Dedifferentiated amniotic fluid mesenchymal stem cell (primary cell): Measurements from ENCODE around the gene SCGB3A2.
A peak's percentile ranks its signal among the peaks of the same experiment; 100 is the strongest.

Experiments used
- DNase-seq: peaks from one replicate; pipeline ENCODE4 v3.0.0-alpha.2; 2016; ENCODE audit errors: extremely low spot score

SCGB3A2 gene, protein sequence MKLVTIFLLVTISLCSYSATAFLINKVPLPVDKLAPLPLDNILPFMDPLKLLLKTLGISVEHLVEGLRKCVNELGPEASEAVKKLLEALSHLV

DNA sequence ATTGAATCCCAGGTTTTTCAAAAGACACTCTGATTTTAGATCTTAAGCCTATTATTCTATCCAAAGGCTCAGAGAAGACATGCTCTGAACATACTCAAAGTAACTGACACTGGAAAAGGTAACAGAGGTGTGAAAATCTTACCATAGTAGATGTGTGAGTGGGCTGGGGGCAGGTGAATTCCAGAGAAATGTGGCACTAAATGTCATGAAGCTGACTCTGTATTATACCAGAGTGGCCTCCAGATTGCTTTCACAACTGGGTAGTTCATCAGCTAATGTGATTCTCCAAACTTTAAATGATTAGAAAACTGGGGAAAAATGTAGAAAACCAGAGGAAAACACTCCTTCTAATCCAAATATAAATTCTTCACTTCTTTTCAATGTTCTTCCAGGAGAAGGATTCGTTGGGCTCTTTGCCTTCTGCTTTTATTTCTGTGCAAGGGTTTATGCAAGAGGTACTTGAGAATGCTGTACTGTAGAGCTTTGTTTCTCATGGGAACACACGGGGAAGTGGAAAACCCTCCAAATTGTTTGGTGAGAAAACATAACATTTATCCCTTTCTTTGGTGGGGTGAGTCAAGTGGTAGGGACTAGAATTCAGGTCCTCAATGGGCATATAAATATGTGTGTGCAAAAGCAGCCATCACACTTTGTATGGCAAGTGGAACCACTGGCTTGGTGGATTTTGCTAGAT lies at the start of gene SCGB3A2:
Gene SCGB3A2 (plus strand): TSS at position 646 of the 694 bp plus-strand sequence. CDS start 93 bp downstream, outside the sequence.
- no peak for DNase-seq

DNA sequence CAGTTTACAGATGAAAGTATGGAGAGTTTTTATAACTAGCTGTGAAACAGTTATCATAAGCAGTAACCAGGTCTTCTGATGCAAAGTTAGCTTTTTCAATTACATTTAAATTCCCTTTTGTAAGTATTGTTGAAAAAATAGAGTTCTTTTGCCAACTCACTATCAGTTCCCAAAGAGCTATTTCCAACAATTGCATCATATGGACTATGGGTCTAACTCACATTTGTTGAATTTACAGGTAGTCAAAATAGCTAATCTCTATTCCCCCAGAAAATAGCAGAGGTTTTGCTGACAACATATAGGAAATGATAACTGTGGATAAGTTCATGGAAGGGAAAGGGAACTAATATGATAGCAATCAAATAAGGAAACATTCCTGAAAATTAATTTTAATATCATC lies 48.5 kb upstream of the SCGB3A2 start:
- DNase-seq: no peak

- no peak for DNase-seq
These were observed 47.0 kb upstream of the SCGB3A2 start, which contains the start of gene SPINK1 for GRCh38 chr5:147831465-147831864. Gene SPINK1 (minus strand): TSS chr5:147831671. CDS start chr5:147831577, 94 bp downstream.

GRCh38 chr5:147832541-147832940 lies 46.0 kb upstream of the SCGB3A2 start:
- no peak for DNase-seq

GRCh38 chr5:147835386-147835798 lies 43.1 kb upstream of the SCGB3A2 start:
- no peak for DNase-seq

GRCh38 chr5:147836439-147836838 lies 42.1 kb upstream of the SCGB3A2 start:
- DNase-seq: no peak

DNA sequence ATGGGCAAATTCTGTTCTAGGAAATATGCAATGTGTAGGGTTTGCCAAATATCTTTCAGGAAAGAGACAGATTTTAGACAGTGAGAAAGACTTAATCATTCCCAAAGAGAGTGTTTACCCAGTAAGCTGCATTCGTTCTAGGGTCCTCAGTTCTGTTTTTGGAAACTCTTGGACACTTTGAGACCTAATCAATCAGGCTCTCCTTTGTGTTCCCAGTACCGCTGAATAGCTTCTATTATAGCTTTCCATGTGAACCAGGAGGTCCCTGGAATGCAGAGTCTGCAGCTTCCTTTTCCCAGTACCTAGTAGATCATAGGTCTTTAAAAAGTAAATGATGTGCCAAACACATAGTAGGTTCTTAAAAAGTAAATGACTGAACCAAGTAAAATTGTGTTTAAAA lies 35.6 kb upstream of the SCGB3A2 start:
- DNase-seq: no peak

GRCh38 chr5:147844846-147845245 lies 33.7 kb upstream of the SCGB3A2 start:
- DNase-seq: no peak

DNA sequence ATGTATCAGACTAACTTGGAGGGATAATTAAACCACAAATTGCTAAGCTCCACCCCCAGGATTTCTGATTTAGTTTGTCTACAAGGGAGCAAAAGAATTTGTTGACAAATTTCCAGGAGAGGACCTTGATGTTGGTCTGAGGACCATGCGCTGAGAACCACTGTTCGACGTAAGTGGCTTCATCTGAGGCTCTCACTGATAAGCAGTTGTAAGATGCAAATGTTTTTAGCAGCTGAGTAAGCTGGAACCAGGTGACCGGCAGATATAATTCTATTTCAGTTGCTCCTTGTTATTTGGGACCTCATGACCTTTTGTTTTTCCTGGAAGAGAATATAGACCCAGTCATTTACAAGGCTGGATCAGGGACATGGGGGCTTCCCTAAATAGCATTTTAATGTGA lies 32.9 kb upstream of the SCGB3A2 start:
- DNase-seq: no peak

GRCh38 chr5:147849226-147849625 lies 29.3 kb upstream of the SCGB3A2 start:
- DNase-seq: no peak

GRCh38 chr5:147851578-147851977 lies 26.9 kb upstream of the SCGB3A2 start:
- DNase-seq: no peak

DNA sequence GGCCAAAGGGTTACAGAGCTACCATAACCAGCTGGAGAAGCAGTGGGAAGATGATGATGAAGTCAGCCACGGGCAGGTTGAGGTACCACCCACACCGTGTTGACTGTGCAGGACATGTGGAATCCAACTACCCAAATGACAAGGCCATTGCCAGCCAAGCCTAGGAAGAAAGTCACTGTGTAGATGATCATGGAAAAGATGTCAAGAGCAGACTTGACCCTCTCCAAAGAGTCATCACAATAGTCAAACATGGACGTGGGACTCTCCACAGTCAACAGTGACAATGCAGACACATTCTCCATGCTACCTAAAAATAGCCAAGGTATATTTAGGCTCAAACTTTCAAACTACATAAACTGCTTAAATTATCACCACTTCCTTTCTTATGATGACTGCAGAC lies 26.1 kb upstream of the SCGB3A2 start:
- DNase-seq: no peak

DNA sequence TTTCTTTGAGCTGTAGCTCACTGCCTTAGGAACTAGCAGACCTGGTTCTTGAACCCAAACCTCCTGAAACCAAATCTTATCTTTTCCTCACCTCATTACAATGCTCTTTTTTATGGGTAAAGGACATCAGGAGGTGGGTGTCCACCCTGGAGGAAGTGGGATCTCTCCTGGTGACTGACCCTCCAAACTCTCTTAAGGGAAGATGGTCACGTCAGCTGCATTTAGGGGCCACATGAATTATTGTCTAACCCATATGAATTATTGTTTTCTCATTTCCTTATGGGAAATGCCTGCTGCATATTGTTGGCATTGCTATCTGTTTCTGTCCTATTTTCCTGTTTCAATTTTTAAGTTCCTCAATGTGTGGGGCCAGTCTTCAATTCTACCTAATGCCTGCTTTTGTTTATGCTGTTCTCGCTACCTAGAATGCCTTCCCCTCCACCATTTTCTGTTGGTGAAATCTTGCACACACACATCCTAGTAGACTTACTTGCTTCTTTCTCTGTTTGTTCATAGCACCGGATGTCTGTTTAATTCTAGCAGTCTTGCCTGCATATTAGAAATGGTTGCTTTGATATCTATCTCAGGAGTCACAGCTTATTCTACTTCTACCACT lies 25.0 kb upstream of the SCGB3A2 start:
- DNase-seq: no peak

GRCh38 chr5:147854331-147854730 lies 24.2 kb upstream of the SCGB3A2 start:
- DNase-seq: no peak

DNA sequence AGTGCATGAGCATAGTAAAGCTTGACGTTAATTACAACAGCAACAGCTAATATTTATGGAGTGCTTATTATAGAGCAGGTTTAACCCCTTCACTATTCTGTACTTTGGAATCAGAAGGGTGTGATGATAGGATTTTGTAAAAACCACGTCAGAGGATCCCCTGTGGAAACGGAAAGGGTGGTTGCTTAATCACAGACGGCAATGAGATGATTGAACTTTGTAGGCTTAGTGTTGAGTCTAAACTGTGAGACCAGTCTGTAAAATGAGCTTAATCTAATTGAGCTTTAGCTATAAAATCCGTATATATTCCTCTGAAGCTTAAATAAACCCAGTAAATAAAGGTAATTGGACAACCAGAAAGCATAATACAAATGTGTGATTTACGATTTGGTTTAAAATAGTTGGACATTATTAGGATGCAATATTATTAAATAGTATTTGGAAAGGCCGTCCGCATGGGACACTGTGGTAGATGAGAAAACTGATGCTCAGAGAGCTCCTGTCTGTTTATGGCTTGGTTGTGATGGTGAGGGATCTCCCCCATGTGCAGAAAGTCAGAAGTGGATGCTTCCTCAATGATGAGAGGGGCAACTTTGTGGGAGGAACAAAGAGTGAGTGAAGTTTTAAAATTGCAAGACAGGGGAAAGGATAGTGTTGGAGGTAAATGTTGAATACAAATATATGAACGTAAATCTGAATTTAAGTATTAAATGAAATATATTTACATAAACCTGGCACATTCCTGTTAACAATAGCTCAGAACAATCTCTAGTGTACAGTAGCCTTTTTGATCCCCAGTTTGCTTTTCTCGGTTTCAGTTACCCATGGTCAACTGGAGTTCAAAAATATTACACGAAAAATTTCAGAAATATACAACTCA lies 23.4 kb upstream of the SCGB3A2 start:
- DNase-seq: no peak

GRCh38 chr5:147855774-147856069 lies 22.8 kb upstream of the SCGB3A2 start:
- DNase-seq: no peak

GRCh38 chr5:147856801-147857200 lies 21.7 kb upstream of the SCGB3A2 start:
- DNase-seq: no peak

- peak; percentile 68 for DNase-seq
These were observed 21.0 kb upstream of the SCGB3A2 start for GRCh38 chr5:147857302-147858129.

DNA sequence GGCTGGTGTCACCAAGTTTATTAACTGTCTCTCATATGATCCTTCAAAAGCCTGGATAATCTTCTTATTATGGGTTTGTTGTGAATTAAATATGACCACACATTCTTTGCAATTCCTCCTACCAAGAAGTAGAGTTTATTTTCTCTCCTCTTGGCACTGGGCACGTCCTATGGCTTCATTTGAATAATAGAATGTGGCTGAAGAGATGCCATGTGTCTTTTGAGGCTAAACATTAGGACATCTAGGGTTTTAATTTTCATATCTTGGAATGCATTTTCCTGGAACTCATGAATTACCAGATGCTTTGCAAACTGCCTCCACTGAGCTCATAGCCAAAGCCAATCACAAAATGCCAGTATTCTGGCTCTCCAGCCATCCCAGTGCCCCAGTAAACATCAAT lies 19.9 kb upstream of the SCGB3A2 start:
- DNase-seq: no peak

GRCh38 chr5:147859962-147860640 lies 18.4 kb upstream of the SCGB3A2 start:
- no peak for DNase-seq

DNA sequence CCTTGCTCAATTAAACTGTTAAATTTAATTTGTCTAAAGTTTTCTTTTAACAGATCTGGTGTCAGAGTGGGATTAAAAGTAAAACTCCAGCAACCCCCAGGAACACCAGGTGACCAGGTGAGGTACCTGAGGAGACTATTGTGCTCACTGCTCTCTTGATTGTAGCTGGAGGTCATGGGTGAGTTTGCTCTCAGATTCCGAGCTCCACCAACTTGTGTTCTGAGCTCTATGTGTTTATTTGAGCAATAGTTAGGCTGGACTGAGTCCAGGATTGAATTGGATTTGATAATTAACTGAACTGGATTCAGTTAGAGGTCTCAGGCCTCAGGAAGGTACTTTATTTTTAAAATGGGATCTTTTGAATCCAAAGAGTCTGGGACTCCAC lies 17.9 kb upstream of the SCGB3A2 start:
- no peak for DNase-seq
